Endothelial cell of umbilical vein (primary cell): ENCODE measurements around the gene BNIPL. TPM values are rescaled to one million over a fixed set of nuclear protein-coding genes. Genes with fewer than 3 reads are reported as not detected.

ENCODE experiments used
- BruUV-seq: library from RNA; stranded (reverse); fragments of 400-500 nt; replicated peaks from 2 replicates; lab custom pipeline; 2021; lab: Mats Ljungman, UMichigan
- CTCF ChIA-PET: fragments of 300-600, 350-600 bp; sonication (Branson Sonifier 250); formaldehyde crosslinking; loops from one replicate; lab custom pipeline; 2021; ENCODE audit warnings: antibody characterized with exemption, inconsistent platforms; lab: Charles Lee
- POLR2A ChIA-PET: fragments of 300-600, 350-600 bp; sonication (Branson Sonifier 250); formaldehyde crosslinking; loops from one replicate; lab custom pipeline; 2021; ENCODE audit warnings: antibody characterized with exemption, inconsistent platforms; lab: Charles Lee
- DNase-seq: peaks from one replicate; pipeline ENCODE4 v3.0.0-alpha.2; 2011; ENCODE audit warnings: low read depth, low spot score
- FAIRE-seq: peaks from 2 replicates; lab custom pipeline; 2011; peaks lifted over from hg19 to GRCh38; lab: Jason Lieb, UNC
- H2AFZ ChIP-seq: 2 replicates; pipeline ENCODE4 v1.6.0; 2012; ENCODE audit warnings: low read depth, low read length, control low read depth, inconsistent platforms
- H3K27ac ChIP-seq: 2 replicates; pipeline ENCODE4 v1.5.1; 2011; ENCODE audit warnings: low read depth, mild to moderate bottlenecking, control low read depth, low read length, moderate library complexity; ENCODE audit not compliant: insufficient read depth
- H3K27me3 ChIP-seq, 2 experiments: 2 replicates each; pipeline versions ENCODE4 v1.6.0 to v1.6.1; 2011; ENCODE audit warnings: low read length in 2 of 2, mixed read lengths in 1 of 2; ENCODE audit not compliant: control insufficient read depth in 2 of 2, insufficient read depth in 2 of 2
- H3K36me3 ChIP-seq, 2 experiments: 2 replicates in 1 of 2; 3 replicates in 1 of 2; pipeline ENCODE4 v1.5.1; 2011; ENCODE audit warnings: low read length in 2 of 2, mild to moderate bottlenecking in 1 of 2, moderate library complexity in 1 of 2; ENCODE audit not compliant: control insufficient read depth in 2 of 2, insufficient read depth in 2 of 2; ENCODE audit errors: extremely low read depth in 1 of 2
- H3K4me1 ChIP-seq: 3 replicates; pipeline ENCODE4 v1.5.1; 2011; ENCODE audit warnings: mild to moderate bottlenecking, low read length; ENCODE audit not compliant: control insufficient read depth, insufficient read depth; ENCODE audit errors: extremely low read depth
- H3K4me2 ChIP-seq: 2 replicates; pipeline ENCODE4 v1.6.1; 2011; ENCODE audit warnings: low read length, control low read depth, mixed read lengths; ENCODE audit not compliant: insufficient read depth
- H3K4me3 ChIP-seq, 3 experiments: fragments of 200-600 bp in 1 of 3; sonication (generic), shearing (Covaris generic) in 1 of 3; replicated peaks in 1 of 3; 2 replicates each; pipeline ENCODE4 v1.5.1; 2011 to 2016; ENCODE audit warnings: control low read depth in 3 of 3, low read length in 3 of 3, mild to moderate bottlenecking in 2 of 3, inconsistent platforms in 1 of 3, low read depth in 1 of 3, moderate library complexity in 1 of 3; ENCODE audit not compliant: insufficient read depth in 1 of 3
- H3K79me2 ChIP-seq: 2 replicates; pipeline ENCODE4 v1.6.0; 2012; ENCODE audit warnings: low read length, inconsistent platforms; ENCODE audit not compliant: control insufficient read depth, insufficient read depth
- H3K9ac ChIP-seq: replicated peaks from 2 replicates; pipeline ENCODE3; 2011; ENCODE audit warnings: low read length, control low read depth; ENCODE audit not compliant: insufficient read depth; ENCODE audit errors: extremely low read depth
- H3K9me1 ChIP-seq: replicated peaks from 3 replicates; pipeline ENCODE4 v1.6.0; 2011; ENCODE audit warnings: mild to moderate bottlenecking, low read length; ENCODE audit not compliant: control insufficient read depth, insufficient read depth; ENCODE audit errors: extremely low read depth
- H3K9me3 ChIP-seq: replicated peaks from 2 replicates; pipeline ENCODE4 v1.5.1; 2012; ENCODE audit warnings: low read length, inconsistent platforms; ENCODE audit not compliant: control insufficient read depth, insufficient read depth
- H4K20me1 ChIP-seq: replicated peaks from 2 replicates; pipeline ENCODE3; 2011; ENCODE audit warnings: mild to moderate bottlenecking, low read length; ENCODE audit not compliant: control insufficient read depth, insufficient read depth; ENCODE audit errors: extremely low read depth
- EZH2 ChIP-seq: IDR thresholded peaks from 2 replicates; pipeline ENCODE4 v1.6.1; 2012; ENCODE audit warnings: borderline replicate concordance, low read depth, mild to moderate bottlenecking, moderate library complexity, low read length, inconsistent platforms; ENCODE audit not compliant: severe bottlenecking
- FOS ChIP-seq: IDR thresholded peaks from 2 replicates; pipeline ENCODE4 v1.6.1; 2011; ENCODE audit warnings: mild to moderate bottlenecking, low read length, moderate library complexity, borderline replicate concordance; ENCODE audit not compliant: insufficient read depth
- GATA2 ChIP-seq: IDR thresholded peaks from 2 replicates; pipeline ENCODE4 v1.7.0; 2011; ENCODE audit warnings: low read depth, mild to moderate bottlenecking, moderate library complexity, mixed read lengths, low read length; ENCODE audit not compliant: insufficient read length, insufficient read depth
- JUN ChIP-seq: IDR thresholded peaks from 2 replicates; pipeline ENCODE4 v1.6.1; 2011; ENCODE audit warnings: borderline replicate concordance, low read depth; ENCODE audit not compliant: insufficient read length, insufficient read depth
- MYC ChIP-seq: IDR thresholded peaks from one replicate; pipeline ENCODE4 v1.6.1; 2011; ENCODE audit warnings: mild to moderate bottlenecking, low read depth, low read length
- POLR2A ChIP-seq: IDR thresholded peaks from 2 replicates; pipeline ENCODE4 v1.6.1; 2012; ENCODE audit warnings: low read depth, mild to moderate bottlenecking, control low read depth, low read length
- POLR2AphosphoS5 ChIP-seq: IDR thresholded peaks from 2 replicates; pipeline ENCODE4 v1.6.1; 2012; ENCODE audit warnings: low read depth, mild to moderate bottlenecking, control low read depth, low read length, moderate library complexity; ENCODE audit not compliant: insufficient read depth
- dilution Hi-C: fragments of 300-500 bp; cut with MboI; formaldehyde crosslinking; loops from one replicate; pipeline ENCODE4 v1.15.0; 2019; ENCODE audit warnings: low sequenced_read_pairs; ENCODE audit not compliant: extremely low pct_ligation_motif_present
- intact Hi-C: fragments of 100-400 bp; cut with micrococcal nuclease; formaldehyde crosslinking; loops from one replicate; pipeline ENCODE4 v1.10.0; 2022
- polyA plus RNA-seq, 4 experiments: library from polyadenylated mRNA; depleted of rRNA in 3 of 4; stranded (reverse) in 3 of 4; unstranded in 1 of 4; fragments of >200 nt; gene quantifications; 2 replicates each; pipeline versions ENCODE4 v1.2.1 to v1.2.3, GENCODE V29; 2011 to 2012; ENCODE audit warnings: missing spikeins in 1 of 4
- total RNA-seq: library from RNA; stranded (reverse); gene quantifications from 2 replicates; pipeline ENCODE4 v1.2.3, GENCODE V29; 2021
- TF ChIP-seq, protein P1 (sequence below), 2 donors: IDR thresholded peaks; 1 replicate in 1 of 2; 2 replicates in 1 of 2; pipeline ENCODE4 v1.5.1; 2011; ENCODE audit warnings: low read length in 2 of 2, mild to moderate bottlenecking in 2 of 2, moderate library complexity in 2 of 2, control low read depth in 1 of 2, inconsistent platforms in 1 of 2, low read depth in 1 of 2; ENCODE audit not compliant: insufficient read depth in 1 of 2; ENCODE audit errors: extremely low read depth in 1 of 2
- TF ChIP-seq, protein P2 (sequence below): IDR thresholded peaks from 2 replicates; pipeline ENCODE4 v1.6.1; 2011; ENCODE audit not compliant: insufficient read depth, insufficient read length

BNIPL gene
- total and polyA plus RNA-seq, 2 donors (not counting 3 experiments of a cell fraction or from before 2014, with no cell fraction given) = 0.26 to 0.42 TPM

DNA sequence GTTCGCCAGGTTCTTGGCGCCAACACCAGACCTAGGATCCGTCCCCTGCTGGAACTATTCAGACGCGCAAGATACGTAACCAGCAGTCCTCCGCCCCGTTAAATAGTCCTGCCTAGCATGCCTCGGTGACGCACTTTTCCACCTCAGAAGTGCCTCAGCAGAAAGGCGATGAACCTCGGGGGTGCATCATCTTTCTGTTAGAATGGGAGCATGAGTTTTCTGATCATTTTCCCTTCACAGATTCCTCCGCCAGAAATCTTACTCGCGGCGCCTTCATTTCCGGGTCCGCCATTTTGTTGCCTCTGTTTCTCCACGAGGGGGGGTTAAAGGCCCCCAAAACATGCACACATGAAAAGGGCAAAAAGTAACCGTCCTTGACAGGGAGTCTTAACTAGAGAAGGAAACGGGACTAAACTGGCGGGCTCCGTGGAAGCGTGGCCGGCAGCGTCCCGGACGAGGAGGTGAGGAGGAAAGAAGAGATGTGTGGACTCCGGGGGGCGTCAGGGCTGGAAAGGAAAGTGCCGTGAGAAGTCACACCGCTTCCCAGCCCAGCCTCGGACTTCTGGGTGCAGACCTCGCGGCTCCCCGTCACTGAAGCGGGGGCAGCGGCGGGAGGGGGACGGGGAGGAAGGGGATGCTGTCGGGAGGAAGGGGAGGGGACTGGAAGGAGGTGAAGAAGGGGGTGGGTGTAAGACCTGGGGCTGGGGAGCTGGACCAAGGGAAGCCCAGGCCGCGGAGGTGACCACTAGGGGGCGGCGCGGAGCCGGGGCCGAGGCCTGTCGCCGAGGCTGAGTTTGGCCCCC lies 34.3 kb downstream of the BNIPL start, which contains the start of gene GABPB2:
Gene GABPB2, plus strand, starts transcription at position 288 of the 803 bp plus-strand sequence. CDS start 17,429 bp downstream, outside the sequence.
- H3K9me1 ChIP-seq = no peaks in the 10 kb centered on the region
- H3K4me2 ChIP-seq = peak within 1 kb of the TSS; percentile 15
- H3K4me3 ChIP-seq = peak within 1 kb of the TSS; percentile 44 to 73 (median 62)
- POLR2A ChIA-PET = interaction anchor here (0.7 to 1.8 kb wide), 3 partner anchors 8 to 85 kb away, joined by 3 to 5 read pairs (median 3); partner anchors contain the start of gene MLLT11
- peak; percentile 85 for FAIRE-seq
- H3K9ac ChIP-seq = peak within 1 kb of the TSS; percentile 84
- peak within 1 kb of the TSS; percentile 7 for H2AFZ ChIP-seq
- peak within 1 kb of the TSS; percentile 80 for H3K27ac ChIP-seq
- no peaks in the 10 kb centered on the region for H3K9me3 ChIP-seq
- BruUV-seq = TSS peak; percentile 80
- TF ChIP-seq POLR2AphosphoS5 (peak; percentile 84), EZH2 (no peak), GATA2 (no peak), POLR2A (no peak), JUN (no peak), FOS (no peak), MYC (peak; percentile 51)
- TF ChIP-seq, protein P1, sequence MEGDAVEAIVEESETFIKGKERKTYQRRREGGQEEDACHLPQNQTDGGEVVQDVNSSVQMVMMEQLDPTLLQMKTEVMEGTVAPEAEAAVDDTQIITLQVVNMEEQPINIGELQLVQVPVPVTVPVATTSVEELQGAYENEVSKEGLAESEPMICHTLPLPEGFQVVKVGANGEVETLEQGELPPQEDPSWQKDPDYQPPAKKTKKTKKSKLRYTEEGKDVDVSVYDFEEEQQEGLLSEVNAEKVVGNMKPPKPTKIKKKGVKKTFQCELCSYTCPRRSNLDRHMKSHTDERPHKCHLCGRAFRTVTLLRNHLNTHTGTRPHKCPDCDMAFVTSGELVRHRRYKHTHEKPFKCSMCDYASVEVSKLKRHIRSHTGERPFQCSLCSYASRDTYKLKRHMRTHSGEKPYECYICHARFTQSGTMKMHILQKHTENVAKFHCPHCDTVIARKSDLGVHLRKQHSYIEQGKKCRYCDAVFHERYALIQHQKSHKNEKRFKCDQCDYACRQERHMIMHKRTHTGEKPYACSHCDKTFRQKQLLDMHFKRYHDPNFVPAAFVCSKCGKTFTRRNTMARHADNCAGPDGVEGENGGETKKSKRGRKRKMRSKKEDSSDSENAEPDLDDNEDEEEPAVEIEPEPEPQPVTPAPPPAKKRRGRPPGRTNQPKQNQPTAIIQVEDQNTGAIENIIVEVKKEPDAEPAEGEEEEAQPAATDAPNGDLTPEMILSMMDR (IDR thresholded peaks at IDR 0.05; ENCODE audit: extremely low read depth in 1 of 2, insufficient read depth in 1 of 2, low read depth in 1 of 2, low read length in 2 of 2) = peak; percentile 79 to 99
- TF ChIP-seq, protein P2, sequence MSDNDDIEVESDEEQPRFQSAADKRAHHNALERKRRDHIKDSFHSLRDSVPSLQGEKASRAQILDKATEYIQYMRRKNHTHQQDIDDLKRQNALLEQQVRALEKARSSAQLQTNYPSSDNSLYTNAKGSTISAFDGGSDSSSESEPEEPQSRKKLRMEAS = no peak
- H3K27me3 ChIP-seq = no peaks in the 10 kb centered on the region
- CTCF ChIA-PET = interaction anchor here (0.6 to 3.0 kb wide), 17 partner anchors 11 to 181 kb away, joined by 3 to 39 read pairs (median 5); partner anchors contain the start of genes C1orf56, CDC42SE1, LYSMD1 and MINDY1
- peaks cover 21% of the 10 kb centered on the region for H3K79me2 ChIP-seq
- intact Hi-C loops (loop anchor here (1.0 to 2.0 kb wide), 7 partner anchors 9 to 181 kb away; partner anchors contain the start of genes PRUNE1, SCNM1, SEMA6C and TNFAIP8L2), dilution Hi-C loops (no loop called here)
- H4K20me1 ChIP-seq = no peaks in the 10 kb centered on the region
- H3K4me1 ChIP-seq = no peaks in the 10 kb centered on the region
- H3K36me3 ChIP-seq = peaks cover 0 to 5% of the 10 kb centered on the region in 2 experiments
- peak; percentile 95 for DNase-seq
